Right lung (tissue), 5 donors: Measurements from ENCODE around the gene OXTR. TPM values are rescaled to one million over a fixed set of nuclear protein-coding genes. Genes with fewer than 3 reads are reported as not detected.

Source experiments
- DNase-seq, 2 donors: peaks; one replicate each; pipeline ENCODE4 v3.0.0-alpha.2; 2013
- polyA plus RNA-seq, 5 donors: library from polyadenylated mRNA; unstranded; fragments of 120-200 nt; gene quantifications; one replicate each; pipeline versions ENCODE4 v1.2.1 to v1.2.3, GENCODE V29; 2013; ENCODE audit warnings: inconsistent platforms in 1 of 5, low replicate concordance in 1 of 5; ENCODE audit not compliant: insufficient read length in 5 of 5, insufficient read depth in 1 of 5

The OXTR gene
- polyA plus RNA-seq, 5 donors: 1.4 to 2.3 (median 1.7) TPM

DNA sequence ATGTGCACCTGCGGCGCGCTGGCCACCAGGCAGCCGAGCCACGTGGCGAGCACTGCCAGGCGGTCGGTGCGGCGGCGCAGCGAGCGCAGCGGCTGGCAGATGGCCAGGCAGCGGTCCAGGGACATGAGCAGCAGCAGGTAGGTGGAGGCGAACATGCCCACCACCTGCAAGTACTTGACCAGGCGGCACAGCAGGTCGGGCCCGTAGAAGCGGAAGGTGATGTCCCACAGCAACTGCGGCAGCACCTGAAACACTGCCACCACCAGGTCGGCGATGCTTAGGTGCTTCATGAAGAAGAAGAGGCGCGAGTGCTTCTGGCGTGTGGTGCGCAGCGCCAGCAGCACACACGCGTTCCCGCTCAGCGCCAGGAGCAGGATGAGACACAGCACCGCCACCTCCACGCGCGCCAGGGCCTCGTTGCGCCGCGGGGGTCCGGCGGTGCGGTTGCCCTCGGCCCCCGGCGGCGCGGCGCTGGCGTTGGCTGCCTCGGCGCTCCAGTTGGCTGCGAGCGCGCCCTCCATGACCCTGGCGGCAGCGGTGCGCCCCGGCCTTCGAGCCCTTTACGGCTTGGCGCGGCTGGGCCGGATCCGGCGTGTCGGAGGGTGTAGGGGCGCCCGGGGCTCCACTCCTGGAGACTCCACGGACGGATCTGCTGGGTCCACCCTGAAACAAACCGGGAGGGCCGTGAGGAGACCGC, 1.6 kb downstream of the OXTR start:
- DNase-seq: peak; percentile 38 to 44

DNA sequence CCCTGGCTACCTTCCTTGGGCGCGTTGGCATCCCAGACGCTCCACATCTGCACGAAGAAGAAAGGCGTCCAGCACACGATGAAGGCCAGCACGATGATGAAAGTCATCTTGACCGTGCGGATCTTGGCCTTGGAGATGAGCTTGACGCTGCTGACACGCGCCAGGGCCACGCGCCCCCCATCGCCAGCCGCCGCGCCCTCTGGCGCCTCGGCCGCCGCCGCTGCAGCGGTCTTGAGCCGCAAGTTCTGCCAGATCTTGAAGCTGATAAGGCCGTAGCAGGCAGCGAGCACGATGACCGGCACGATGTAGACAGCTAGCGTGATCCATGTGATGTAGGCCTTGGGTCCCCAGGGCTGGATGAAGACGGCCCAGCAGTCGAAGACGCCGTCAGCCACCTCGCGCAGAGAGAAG, 2.2 kb downstream of the OXTR start:
- DNase-seq: no peak

GRCh38 chr3:8766148-8766547, 3.3 kb downstream of the OXTR start:
- DNase-seq: no peak

DNA sequence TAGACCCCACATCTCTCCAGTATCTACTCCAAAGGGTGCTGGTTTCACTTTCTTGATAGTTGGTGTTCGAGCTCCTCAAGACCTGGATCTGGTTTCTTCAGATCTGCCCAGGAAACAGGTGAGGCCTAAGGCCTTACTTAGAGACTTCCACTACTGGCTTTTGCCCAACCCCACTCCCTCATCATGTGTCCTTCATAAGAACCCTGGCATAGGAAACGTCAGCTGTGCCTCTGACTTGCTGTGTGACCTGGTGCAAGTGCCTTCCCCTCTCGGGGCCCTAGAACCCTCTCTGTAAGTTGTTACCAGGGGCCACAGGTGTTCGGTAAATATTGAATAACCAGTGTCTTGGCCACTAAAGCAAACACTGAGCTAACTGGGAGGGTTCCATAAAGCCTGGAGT, 3.9 kb downstream of the OXTR start:
- DNase-seq: no peak

GRCh38 chr3:8764528-8764927, 4.9 kb downstream of the OXTR start:
- DNase-seq: no peak

DNA sequence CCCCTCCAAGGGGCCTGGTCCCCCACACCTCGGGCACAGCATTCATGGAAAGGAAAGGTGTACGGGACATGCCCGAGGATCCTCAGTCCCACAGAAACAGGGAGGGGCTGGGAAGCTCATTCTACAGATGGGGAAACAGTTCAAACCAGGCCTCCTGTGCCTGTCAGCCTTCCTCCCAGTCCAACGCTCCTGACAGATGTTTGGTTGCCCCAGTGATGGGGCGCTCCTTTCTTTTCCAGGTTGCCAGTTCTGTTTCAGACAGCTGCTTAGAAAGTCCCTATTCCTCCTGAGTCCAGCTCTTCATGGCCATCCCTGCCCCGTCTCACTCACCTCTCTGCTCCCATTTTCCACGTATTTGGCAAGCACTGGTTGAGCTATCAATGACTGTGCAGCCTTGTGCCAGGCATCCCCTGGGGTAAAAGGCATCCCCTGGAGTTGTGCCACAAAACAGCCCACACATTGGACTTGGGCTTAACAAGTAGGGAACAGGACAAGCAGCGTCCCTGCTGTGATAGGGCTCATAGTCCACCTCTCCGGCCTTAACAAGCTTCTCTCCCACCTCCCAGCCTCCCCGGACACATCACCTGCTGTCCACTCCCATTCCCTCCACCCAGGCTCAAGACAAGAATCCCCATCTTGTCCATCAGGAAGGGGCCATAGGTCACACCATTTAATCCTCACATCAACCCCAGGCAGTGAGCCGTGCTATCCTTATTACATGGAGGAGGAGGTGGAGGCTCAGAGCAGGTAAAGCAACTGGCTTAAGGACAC, 6.6 kb downstream of the OXTR start:
- no peak for DNase-seq

DNA sequence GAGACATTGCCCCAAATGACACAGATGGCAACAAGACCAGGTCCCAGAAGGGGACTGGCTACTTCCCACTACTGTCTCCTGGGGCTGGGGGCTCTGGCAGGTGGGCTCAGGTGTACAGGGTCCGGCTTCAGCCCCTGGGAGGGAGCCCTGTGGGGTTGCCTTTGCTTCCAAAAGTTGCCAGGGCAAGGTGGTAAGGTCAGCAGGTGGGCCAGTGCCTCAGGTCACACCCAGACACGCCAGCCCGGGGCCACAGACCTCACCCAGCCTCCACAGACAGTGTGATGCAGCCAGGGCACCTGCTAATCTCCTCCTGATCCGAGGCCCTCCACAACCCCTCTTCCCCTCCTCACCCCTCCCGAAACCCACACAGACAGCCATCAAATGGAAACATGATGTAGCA, 7.5 kb downstream of the OXTR start:
- DNase-seq: no peak

DNA sequence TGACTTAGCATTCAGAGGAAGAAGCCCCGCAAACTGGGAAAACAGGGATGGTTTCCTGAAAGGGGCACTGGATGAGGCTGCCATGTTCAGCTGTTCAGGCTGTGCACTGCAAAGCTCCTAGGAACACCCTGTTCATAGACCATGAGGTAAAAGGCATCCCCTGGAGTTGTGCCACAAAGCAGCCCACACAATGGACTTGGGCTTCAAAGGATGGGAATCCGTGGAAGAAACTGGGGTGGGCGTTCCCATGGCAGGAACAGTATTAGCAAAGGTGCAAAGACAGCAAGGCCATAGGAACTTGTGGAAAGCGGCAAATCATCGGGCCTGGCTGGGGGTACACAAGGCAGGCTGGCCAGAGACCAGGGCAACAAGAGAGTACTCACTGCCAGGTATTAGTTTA, 8.9 kb downstream of the OXTR start:
- no peak for DNase-seq

DNA sequence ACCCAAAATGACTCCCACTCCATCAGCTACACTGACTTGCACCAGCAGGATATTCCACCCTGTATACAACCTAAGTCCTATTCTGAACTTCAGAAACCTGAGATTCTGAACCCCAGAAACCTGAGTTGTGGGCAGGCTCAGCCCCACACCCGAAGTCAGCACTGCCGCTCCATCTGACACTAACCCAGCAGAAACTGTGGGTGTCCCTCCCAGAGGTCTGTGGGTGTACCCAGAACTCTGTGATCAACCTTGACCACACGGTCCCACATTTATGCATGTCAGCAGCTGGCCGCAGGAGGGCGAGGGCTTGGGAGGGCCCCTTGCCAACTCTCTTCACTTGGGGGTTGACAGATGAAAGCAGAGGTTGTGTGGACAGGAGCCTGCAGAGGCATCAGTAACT, 9.3 kb downstream of the OXTR start:
- no peak for DNase-seq

- DNase-seq: no peak
Measured at GRCh38 chr3:8759038-8759707, 10.2 kb downstream of the OXTR start.

DNA sequence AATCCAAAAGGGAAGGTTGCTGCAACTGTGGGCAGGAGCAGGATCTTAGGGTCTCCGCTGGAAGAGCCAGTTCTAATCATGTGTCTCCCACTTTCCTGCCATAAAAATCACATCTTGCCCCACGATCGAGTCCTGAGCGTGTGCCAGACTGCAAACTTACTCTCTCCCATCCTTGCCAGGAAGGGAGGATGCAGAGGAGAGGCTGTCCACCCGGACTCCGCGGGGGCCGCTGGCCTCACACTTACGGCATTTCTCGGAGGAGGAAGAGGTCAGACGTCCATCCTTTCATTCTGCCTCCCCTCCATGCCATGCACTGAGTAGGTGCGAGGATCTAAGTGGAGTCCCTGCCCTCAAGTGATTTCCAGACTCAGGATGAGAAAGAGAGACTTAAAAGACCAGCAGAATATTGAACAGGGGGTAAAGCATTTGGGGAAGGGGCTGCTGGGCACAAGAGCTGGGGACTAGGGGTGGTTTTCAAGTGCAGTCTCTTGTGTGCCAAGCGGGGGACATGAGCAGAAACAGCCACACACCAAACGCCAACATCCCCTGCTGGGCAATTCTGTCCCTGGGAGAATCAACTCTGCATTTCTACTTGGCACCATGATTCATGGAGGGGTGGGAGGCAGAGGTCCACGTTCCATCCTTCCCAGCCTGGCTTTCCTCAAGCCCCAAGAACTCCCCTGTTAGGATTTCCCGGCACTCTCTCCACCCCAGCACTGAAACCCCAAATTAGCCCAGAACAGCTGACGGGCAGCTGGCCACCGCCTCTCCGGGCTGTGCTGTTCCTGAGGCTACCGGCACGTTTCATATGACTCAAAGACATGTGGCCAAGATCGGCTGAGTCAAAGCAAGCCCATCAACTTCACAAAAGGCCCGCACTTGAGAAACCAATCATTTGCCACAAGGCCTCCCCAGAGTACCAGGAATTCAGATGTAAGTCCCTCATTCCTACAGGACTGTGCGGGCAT, 11.6 kb downstream of the OXTR start:
- DNase-seq: no peak

DNA sequence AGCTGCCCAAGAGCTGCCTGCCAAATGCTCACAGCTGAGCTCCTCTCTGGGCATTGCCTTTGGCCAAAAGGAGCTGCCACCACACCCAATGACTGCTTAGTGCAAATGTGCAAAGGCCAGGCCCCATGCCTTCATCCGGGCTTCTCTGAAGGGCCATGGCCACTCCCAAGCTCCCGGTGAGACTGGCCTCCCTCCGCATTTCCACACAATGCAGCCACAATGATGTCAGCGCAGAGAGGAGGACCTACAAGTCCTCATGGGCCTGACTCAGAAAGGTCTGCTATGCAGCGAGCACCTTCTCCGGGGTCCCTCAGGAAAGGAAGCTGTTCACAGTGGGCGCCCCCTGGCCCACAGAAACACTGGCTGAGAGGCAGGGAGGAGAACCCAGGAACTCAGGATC, 12.7 kb downstream of the OXTR start:
- DNase-seq: no peak

GRCh38 chr3:8755564-8756237, 13.7 kb downstream of the OXTR start:
- DNase-seq: no peak

DNA sequence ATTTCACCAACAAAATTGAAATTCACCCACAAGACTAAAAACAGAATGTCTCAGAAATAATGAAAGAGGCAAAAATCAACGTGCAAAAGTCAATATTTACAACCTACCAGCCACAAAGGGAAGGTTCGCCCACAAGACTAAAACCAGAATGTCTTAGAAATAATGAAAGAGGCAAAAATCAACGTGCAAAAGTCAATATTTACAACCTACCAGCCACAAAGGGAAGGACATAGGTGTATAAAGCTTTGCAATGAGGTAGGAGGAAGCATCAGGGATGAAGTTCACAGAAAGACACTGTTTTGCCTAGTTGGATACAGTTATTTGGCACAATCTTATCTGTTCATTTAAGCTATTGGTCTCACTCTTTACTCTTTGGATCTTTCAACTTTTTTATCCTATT, 14.3 kb downstream of the OXTR start:
- DNase-seq: no peak

GRCh38 chr3:8752832-8753231, 16.6 kb downstream of the OXTR start:
- no peak for DNase-seq

DNA sequence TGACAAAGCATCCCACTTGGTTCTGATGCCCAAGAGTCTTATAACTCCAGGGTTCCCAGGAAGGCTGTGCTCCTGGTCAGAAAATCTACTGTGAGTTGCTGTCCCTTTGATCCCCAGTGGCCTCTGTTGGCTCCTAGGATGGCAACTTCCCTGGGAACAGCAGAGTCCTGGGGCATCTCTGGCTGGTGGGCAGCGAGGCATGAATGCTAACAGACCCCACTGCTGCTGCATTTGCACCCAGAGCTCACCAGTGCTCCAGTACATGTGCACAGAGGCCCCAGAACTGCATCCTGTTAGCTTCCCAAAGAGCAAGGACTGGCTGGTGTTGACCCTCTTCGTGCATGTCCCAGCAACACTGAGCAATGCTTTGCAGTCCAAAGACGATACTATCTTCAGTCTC, 20.1 kb downstream of the OXTR start:
- DNase-seq: no peak

GRCh38 chr3:8746780-8747345, 22.6 kb downstream of the OXTR start:
- no peak for DNase-seq

- no peak for DNase-seq
Measured at GRCh38 chr3:8745619-8746370, 23.6 kb downstream of the OXTR start.

DNA sequence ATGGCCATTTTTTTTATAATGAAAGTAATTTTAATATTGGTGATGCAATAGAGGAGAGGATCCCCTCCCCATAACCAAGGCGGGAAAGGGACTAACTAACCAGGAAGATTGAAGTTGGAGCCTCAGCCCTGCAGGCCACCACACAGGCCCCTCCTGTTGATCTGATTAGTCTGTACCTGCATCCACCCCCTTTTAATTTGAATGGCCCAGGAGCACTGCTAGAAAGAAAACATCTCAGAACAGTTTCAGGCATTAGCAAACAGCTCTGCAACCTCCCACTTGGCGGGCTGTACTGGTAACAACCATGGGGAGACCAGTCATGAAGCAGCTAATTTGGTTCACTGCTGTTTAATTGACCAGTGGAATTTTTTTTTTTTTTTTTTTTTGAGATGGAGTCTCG, 25.5 kb downstream of the OXTR start:
- no peak for DNase-seq

DNA sequence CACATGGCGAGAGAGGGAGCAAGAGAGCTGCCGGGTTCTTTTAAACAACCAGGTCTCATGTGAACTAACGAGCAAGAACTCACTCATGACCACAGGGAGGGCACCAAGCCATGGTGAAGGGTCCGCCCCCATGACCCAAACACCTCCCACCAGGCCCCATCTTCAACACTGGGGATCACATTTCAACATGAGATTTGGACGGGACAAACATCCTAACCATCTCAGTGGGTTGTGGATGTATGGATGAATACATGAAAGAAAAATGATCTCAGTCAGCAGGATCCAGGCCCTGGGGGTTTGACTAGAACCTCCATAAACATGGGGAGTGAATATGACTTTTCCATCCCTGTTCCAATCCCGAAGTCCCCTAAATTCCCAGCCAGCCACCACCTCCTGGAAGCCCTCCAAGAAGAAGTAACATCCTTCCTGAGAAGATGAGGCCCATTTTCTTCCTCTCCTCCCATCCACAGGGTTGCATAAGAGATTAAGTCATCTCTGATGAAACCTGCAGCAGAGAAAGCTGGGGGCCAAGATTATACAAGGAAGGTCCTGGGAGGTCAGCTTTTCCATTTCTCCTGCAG, 26.3 kb downstream of the OXTR start:
- no peak for DNase-seq
